IPS-20b (cell line): ENCODE measurements around the gene SUCO.

Experiments used
- H3K27ac ChIP-seq: one replicate; pipeline ENCODE4 v1.5.1; 2013; ENCODE audit warnings: low read length
- H3K27me3 ChIP-seq: 2 replicates; pipeline ENCODE4 v1.6.1; 2013; ENCODE audit warnings: mild to moderate bottlenecking, low read length, inconsistent platforms; ENCODE audit not compliant: insufficient read depth
- H3K36me3 ChIP-seq: 2 replicates; pipeline ENCODE4 v1.6.1; 2013; ENCODE audit warnings: low read depth, mild to moderate bottlenecking, inconsistent platforms, low read length, moderate library complexity; ENCODE audit not compliant: insufficient read depth
- H3K4me1 ChIP-seq: 2 replicates; pipeline ENCODE4 v1.6.1; 2013; ENCODE audit warnings: mild to moderate bottlenecking, control low read depth, inconsistent platforms, low read length, moderate library complexity; ENCODE audit not compliant: insufficient read depth
- H3K4me3 ChIP-seq: 2 replicates; pipeline ENCODE4 v1.5.1; 2013; ENCODE audit warnings: mild to moderate bottlenecking, low read length, inconsistent platforms
- H3K9ac ChIP-seq: 2 replicates; pipeline ENCODE4 v1.6.1; 2013; ENCODE audit warnings: low read depth, mild to moderate bottlenecking, inconsistent platforms, low read length, moderate library complexity
- H3K9me3 ChIP-seq: 2 replicates; pipeline ENCODE4 v1.6.1; 2013; ENCODE audit warnings: mild to moderate bottlenecking, low read depth, low read length, inconsistent platforms; ENCODE audit not compliant: insufficient read depth

SUCO gene

GRCh38 chr1:172547071-172547470, 14.1 kb downstream of the SUCO start:
- Histone ChIP-seq H3K27ac (no peak overlapping the region), H3K4me1 (peaks cover 29% of the 10 kb centered on the region), H3K9ac (no peak overlapping the region), H3K27me3 (no peaks in the 10 kb centered on the region), H3K36me3 (no peaks in the 10 kb centered on the region), H3K4me3 (no peak overlapping the region), H3K9me3 (no peaks in the 10 kb centered on the region)

GRCh38 chr1:172549621-172550280, 16.8 kb downstream of the SUCO start:
- Histone ChIP-seq H3K27ac (no peak overlapping the region), H3K4me1 (peaks cover 22% of the 10 kb centered on the region), H3K9me3 (no peaks in the 10 kb centered on the region), H3K9ac (no peak overlapping the region), H3K4me3 (no peak overlapping the region), H3K27me3 (no peaks in the 10 kb centered on the region), H3K36me3 (0 out of 2 replicates have a peak, but pooled peaks cover 8% of the 10 kb centered on the region)

GRCh38 chr1:172551279-172551678, 18.3 kb downstream of the SUCO start:
- Histone ChIP-seq H3K4me3 (no peak overlapping the region), H3K9me3 (no peaks in the 10 kb centered on the region), H3K36me3 (peaks cover 23% of the 10 kb centered on the region), H3K27ac (no peak overlapping the region), H3K9ac (no peak overlapping the region), H3K4me1 (peaks cover 16% of the 10 kb centered on the region; the same call in 1 of the 2 replicates), H3K27me3 (no peaks in the 10 kb centered on the region)

- Histone ChIP-seq H3K4me1 (no peaks in the 10 kb centered on the region), H3K27ac (no peak overlapping the region), H3K4me3 (no peak overlapping the region), H3K36me3 (peaks cover 59% of the 10 kb centered on the region), H3K9me3 (no peaks in the 10 kb centered on the region), H3K9ac (no peak overlapping the region), H3K27me3 (no peaks in the 10 kb centered on the region)
Observed at GRCh38 chr1:172554915-172555314, 22.0 kb downstream of the SUCO start.

GRCh38 chr1:172556461-172556860, 23.5 kb downstream of the SUCO start:
- Histone ChIP-seq H3K27me3 (no peaks in the 10 kb centered on the region), H3K36me3 (peaks cover 75% of the 10 kb centered on the region), H3K27ac (no peak overlapping the region), H3K9me3 (no peaks in the 10 kb centered on the region), H3K4me3 (no peak overlapping the region), H3K4me1 (no peaks in the 10 kb centered on the region), H3K9ac (no peak overlapping the region)

- Histone ChIP-seq H3K4me1 (no peaks in the 10 kb centered on the region), H3K4me3 (no peak overlapping the region), H3K9me3 (no peaks in the 10 kb centered on the region), H3K36me3 (peaks cover 81% of the 10 kb centered on the region), H3K9ac (no peak overlapping the region), H3K27ac (no peak overlapping the region), H3K27me3 (no peaks in the 10 kb centered on the region)
Observed at GRCh38 chr1:172557270-172557669, 24.3 kb downstream of the SUCO start.

- Histone ChIP-seq H3K9me3 (0 out of 2 replicates have a peak, but pooled peaks cover 3% of the 10 kb centered on the region), H3K4me1 (no peaks in the 10 kb centered on the region), H3K4me3 (no peak overlapping the region), H3K9ac (no peak overlapping the region), H3K27me3 (no peaks in the 10 kb centered on the region), H3K27ac (no peak overlapping the region), H3K36me3 (peaks cover 94% of the 10 kb centered on the region)
Observed at GRCh38 chr1:172559572-172560210, 26.7 kb downstream of the SUCO start.

GRCh38 chr1:172561252-172561651, 28.3 kb downstream of the SUCO start:
- H3K36me3 ChIP-seq, result peaks cover 94% of the 10 kb centered on the region
- no peak overlapping the region for H3K9ac ChIP-seq
- no peak overlapping the region for H3K4me3 ChIP-seq
- H3K27ac ChIP-seq, result no peak overlapping the region
- H3K9me3 ChIP-seq, result 0 out of 2 replicates have a peak, but pooled peaks cover 3% of the 10 kb centered on the region
- H3K4me1 ChIP-seq, result no peaks in the 10 kb centered on the region
- no peaks in the 10 kb centered on the region for H3K27me3 ChIP-seq

GRCh38 chr1:172566196-172566997, 33.4 kb downstream of the SUCO start:
- Histone ChIP-seq H3K27ac (no peak overlapping the region), H3K4me1 (no peaks in the 10 kb centered on the region), H3K4me3 (no peak overlapping the region), H3K9ac (no peak overlapping the region), H3K27me3 (no peaks in the 10 kb centered on the region), H3K36me3 (peaks cover 91% of the 10 kb centered on the region), H3K9me3 (peaks cover 12% of the 10 kb centered on the region)

- H3K9me3 ChIP-seq, result peaks cover 12% of the 10 kb centered on the region
- no peaks in the 10 kb centered on the region for H3K4me1 ChIP-seq
- no peak overlapping the region for H3K27ac ChIP-seq
- no peak overlapping the region for H3K4me3 ChIP-seq
- H3K36me3 ChIP-seq, result peaks cover 82% of the 10 kb centered on the region
- no peak overlapping the region for H3K9ac ChIP-seq
- H3K27me3 ChIP-seq, result no peaks in the 10 kb centered on the region
Observed at GRCh38 chr1:172567720-172568119, 34.8 kb downstream of the SUCO start.

GRCh38 chr1:172574080-172574479, 41.1 kb downstream of the SUCO start:
- H3K27ac ChIP-seq, result no peak overlapping the region
- no peak overlapping the region for H3K9ac ChIP-seq
- H3K9me3 ChIP-seq, result peaks cover 8% of the 10 kb centered on the region
- peaks cover 76% of the 10 kb centered on the region for H3K36me3 ChIP-seq
- H3K4me3 ChIP-seq, result no peak overlapping the region
- H3K27me3 ChIP-seq, result no peaks in the 10 kb centered on the region
- H3K4me1 ChIP-seq, result no peaks in the 10 kb centered on the region
